Measurements from ENCODE around the gene CCDC70.

DNA sequence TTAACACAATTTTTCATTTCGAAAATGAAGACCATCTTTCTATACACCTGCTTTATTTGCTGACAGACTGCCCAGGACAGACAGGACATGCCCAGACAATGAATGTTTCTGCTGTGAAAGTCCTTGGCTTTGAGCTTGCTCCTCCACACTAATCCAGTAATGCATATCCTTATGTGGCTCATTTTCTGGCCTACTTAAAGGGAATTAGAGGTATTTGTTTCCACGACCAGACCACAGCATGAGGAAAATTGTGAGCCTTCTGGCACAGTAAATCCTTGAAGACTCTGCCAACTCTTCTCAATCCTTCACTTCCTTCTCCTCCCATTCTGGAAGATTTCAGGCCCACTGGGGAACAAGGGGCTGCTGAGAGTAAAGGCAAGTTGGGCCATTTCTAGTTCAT is 25.7 kb downstream of the CCDC70 start:
- TF ChIP-seq CTCF (IDR thresholded peaks at IDR 0.05; ENCODE audit: low read length): no peak
- TF ChIP-seq EZH2 (optimal IDR thresholded peaks at IDR 0.05; ENCODE audit: low read depth, low read length): no peak
